Kidney (tissue), 14 donors: ENCODE data around the gene CASTOR1. TPM values are rescaled to one million over a fixed set of nuclear protein-coding genes. Genes with fewer than 3 reads are reported as not detected.

Experiments
- DNase-seq, 5 donors: peaks; one replicate each; pipeline ENCODE4 v3.0.0-alpha.2; 2013 to 2020
- FAIRE-seq: peaks from 2 replicates; lab custom pipeline; 2012; peaks lifted over from hg19 to GRCh38; lab: Jason Lieb, UNC
- H3K27ac ChIP-seq, 2 donors: one replicate each; pipeline ENCODE4 v1.7.0; 2013; ENCODE audit warnings: low read depth in 2 of 2, low read length in 2 of 2, inconsistent platforms in 1 of 2
- H3K27me3 ChIP-seq: one replicate; pipeline ENCODE4 v1.7.1; 2013; ENCODE audit warnings: low read length, inconsistent platforms; ENCODE audit not compliant: control insufficient read depth, insufficient read depth
- H3K36me3 ChIP-seq, 3 donors: one replicate each; pipeline versions ENCODE4 v1.7.0 to v1.7.1; 2013; ENCODE audit warnings: low read length in 3 of 3, control low read depth in 1 of 3, inconsistent platforms in 1 of 3; ENCODE audit not compliant: insufficient read depth in 3 of 3, control insufficient read depth in 2 of 3
- H3K4me1 ChIP-seq, 3 donors: one replicate each; pipeline versions ENCODE4 v1.7.0 to v1.7.1; 2013; ENCODE audit warnings: low read length in 3 of 3, inconsistent platforms in 1 of 3, low read depth in 1 of 3; ENCODE audit not compliant: control insufficient read depth in 2 of 3, insufficient read depth in 2 of 3
- H3K4me3 ChIP-seq, 3 donors: one replicate each; pipeline versions ENCODE4 v1.7.0 to v1.8.1; 2013; ENCODE audit warnings: low read length in 3 of 3, control low read depth in 1 of 3, inconsistent platforms in 1 of 3
- H3K9ac ChIP-seq, 3 donors: one replicate each; pipeline versions ENCODE4 v1.7.0 to v1.7.1; 2013; ENCODE audit warnings: low read length in 3 of 3, control low read depth in 1 of 3, inconsistent platforms in 1 of 3
- H3K9me3 ChIP-seq, 3 donors: one replicate each; pipeline versions ENCODE4 v1.7.0 to v1.7.1; 2013; ENCODE audit warnings: low read length in 3 of 3, control low read depth in 1 of 3, inconsistent platforms in 1 of 3; ENCODE audit not compliant: control insufficient read depth in 2 of 3, insufficient read depth in 1 of 3
- intact Hi-C: fragments of 100-400 bp; cut with DNase I; formaldehyde crosslinking; loops from one replicate; pipeline ENCODE4 v1.11.1; 2022
- polyA plus RNA-seq: library from polyadenylated mRNA; stranded (reverse); fragments of 350-450 nt; fragmentation: Illumina TruSeq; extraction: RNeasy Lipid Tissue Mini Kit (QIAGEN cat#74804); gene quantifications from one replicate; pipeline ENCODE4 v1.2.3, GENCODE V29; 2014; ENCODE audit warnings: low read depth, low replicate concordance; ENCODE audit not compliant: insufficient read depth
- total RNA-seq: library from RNA; stranded (reverse); fragmentation: NEBNext Ultra II Directional; extraction: Animal tissue kit (Norgen Biotek cat#: 25700); gene quantifications from one replicate; pipeline ENCODE4 v1.2.1, GENCODE V29; 2021
- TF ChIP-seq, protein P1 (sequence below): IDR thresholded peaks from 3 replicates; pipeline ENCODE4 v1.5.1; 2012; ENCODE audit warnings: mild to moderate bottlenecking, moderate library complexity, borderline replicate concordance; ENCODE audit not compliant: insufficient read depth; ENCODE audit errors: extremely low read depth
- donor health status: control.
- donor health status: control.
- donor health status: control.
- donor health status: control.
- donor health status: control.
- donor health status: DM: yes; HTN: yes; CAD: no.
- donor health status: Normal renal cell carcinoma (clear cell type).

Gene CASTOR1
- total and polyA plus RNA-seq, 2 donors from 2014 or later, result 16.5 to 71.7 TPM

DNA sequence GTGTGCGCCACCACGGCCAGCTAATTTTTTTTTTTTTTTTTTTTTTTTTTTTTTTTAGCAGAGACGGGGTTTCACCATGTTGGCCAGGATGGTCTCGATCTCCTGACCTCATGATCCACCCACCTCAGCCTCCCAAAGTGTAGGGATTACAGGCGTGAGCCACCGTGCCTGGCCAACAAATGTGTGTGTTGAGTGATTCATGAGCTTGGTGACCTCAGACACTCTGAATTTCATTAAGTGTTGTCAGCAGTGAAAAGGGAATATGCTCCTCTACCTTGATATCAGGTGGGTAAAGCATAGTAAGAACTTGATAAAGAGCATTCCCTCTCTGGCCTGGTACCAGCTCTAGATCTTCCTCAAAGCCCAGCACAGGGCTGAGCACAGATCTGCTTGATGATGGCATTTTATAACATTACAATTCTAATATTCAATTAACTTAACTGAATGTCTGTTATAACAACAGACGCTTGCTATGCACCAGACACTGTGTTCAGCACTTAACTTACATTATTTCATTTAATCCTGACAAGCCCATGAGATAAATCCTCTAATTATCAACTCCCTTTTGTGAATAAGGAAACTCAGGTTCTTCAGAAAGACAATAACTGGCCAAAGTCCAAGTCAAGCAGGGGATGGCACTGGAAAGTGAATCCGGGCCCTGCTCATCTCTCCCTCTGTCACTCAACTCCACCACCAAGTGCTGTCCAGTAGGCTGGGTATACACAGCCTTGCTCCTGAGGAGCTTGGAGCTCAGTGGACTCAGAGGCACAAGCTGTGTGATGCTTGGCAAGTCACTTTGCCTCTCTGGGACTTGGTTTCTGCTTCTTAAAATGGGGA lies 24.4 kb upstream of the CASTOR1 start:
- FAIRE-seq, result no peak
- no peaks in the 10 kb centered on the region for H3K9me3 ChIP-seq
- peaks cover 8 to 69% (median 67%) of the 10 kb centered on the region in 3 donors for H3K4me1 ChIP-seq
- intact Hi-C loops, result no loop called here
- peak overlapping the region in 1 of 2 donors; percentile 8 for H3K27ac ChIP-seq
- no peak overlapping the region for H3K4me3 ChIP-seq
- no peaks in the 10 kb centered on the region for H3K36me3 ChIP-seq
- TF ChIP-seq, protein P1, sequence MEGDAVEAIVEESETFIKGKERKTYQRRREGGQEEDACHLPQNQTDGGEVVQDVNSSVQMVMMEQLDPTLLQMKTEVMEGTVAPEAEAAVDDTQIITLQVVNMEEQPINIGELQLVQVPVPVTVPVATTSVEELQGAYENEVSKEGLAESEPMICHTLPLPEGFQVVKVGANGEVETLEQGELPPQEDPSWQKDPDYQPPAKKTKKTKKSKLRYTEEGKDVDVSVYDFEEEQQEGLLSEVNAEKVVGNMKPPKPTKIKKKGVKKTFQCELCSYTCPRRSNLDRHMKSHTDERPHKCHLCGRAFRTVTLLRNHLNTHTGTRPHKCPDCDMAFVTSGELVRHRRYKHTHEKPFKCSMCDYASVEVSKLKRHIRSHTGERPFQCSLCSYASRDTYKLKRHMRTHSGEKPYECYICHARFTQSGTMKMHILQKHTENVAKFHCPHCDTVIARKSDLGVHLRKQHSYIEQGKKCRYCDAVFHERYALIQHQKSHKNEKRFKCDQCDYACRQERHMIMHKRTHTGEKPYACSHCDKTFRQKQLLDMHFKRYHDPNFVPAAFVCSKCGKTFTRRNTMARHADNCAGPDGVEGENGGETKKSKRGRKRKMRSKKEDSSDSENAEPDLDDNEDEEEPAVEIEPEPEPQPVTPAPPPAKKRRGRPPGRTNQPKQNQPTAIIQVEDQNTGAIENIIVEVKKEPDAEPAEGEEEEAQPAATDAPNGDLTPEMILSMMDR, result no peak
- H3K27me3 ChIP-seq, result no peaks in the 10 kb centered on the region
- DNase-seq, result no peak
- H3K9ac ChIP-seq, result no peak overlapping the region

DNA sequence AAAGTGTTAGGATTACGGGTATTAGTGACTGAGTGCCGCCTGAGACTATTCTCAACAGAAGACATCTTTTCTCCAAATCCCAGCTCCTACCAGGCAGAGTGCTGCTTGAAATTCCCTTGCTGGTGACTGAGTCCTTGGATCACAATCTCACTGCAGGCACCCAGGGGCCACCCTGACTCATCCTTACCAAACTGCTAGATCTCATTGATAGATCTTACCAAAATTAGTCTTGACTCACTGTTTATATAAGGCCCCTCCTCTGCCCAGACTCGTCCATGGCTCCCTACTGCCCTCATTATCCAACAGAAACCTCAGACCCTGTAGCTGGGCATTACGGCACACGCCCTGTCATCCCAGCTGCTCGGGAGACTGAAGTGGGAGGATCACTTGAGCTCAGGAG lies 22.7 kb upstream of the CASTOR1 start:
- H3K4me3 ChIP-seq, result no peak overlapping the region
- no peak for FAIRE-seq

DNA sequence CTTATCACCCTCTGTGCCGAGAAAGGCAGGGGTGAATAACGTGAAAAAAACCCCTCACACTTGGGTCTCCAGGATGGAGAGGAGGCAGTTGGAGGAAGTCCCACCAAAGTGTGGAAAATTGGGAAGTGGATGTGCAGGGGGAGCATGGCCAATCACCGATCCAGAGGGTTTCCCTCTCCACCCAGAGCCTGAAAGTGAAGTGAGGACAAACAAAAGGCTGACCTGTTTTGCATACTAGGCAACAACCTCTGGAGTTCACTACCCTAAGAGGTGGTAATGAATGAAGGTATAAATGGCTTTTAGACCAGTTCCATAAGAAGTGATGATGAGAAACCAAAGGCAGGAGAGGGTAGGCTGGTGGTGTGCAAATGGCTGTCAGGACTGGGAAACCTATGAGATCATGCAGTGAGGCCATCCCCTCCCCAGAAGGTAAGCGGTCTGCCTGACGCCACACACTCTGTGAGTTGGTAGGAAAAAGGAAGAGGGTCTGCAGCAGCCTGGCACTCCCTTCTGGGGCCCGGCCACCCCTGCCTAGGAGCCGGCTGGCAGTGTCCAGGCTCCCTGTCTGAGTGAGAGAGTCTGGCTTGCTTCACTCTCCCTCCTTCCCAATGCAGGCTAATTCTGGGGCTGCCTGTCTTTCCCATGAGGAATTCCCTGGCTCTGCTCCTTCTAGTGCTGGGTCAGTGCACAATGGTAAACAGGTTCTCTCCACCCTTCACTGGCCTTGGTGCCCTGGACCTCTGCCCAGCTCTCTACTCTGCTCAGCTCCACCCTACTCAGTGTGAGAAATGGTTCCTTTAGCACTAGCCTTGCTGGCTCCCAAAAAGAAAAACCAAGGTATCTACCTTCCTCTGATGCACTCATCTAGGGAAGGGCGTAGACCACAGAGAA lies 21.8 kb upstream of the CASTOR1 start:
- Histone ChIP-seq H3K4me3 (peak overlapping the region in 2 of 3 donors; percentile 26 to 47), H3K9ac (peak overlapping the region in 1 of 3 donors; percentile 69)
- intact Hi-C loops, result no loop called here

More for the DNA sequence above, 22.7 kb upstream of the CASTOR1 start:
- intact Hi-C loops, result no loop called here
- Histone ChIP-seq H3K36me3 (no peaks in the 10 kb centered on the region), H3K9ac (no peak overlapping the region), H3K27ac (peak overlapping the region; percentile 81 to 85), H3K27me3 (no peaks in the 10 kb centered on the region), H3K4me1 (peaks cover 8 to 73% (median 58%) of the 10 kb centered on the region in 3 donors), H3K9me3 (no peaks in the 10 kb centered on the region)
- TF ChIP-seq, protein P1, result no peak
- no peak for DNase-seq

More for the DNA sequence above, 21.8 kb upstream of the CASTOR1 start:
- peak; percentile 61 to 90 (median 80) for DNase-seq
- H3K27me3 ChIP-seq, result no peaks in the 10 kb centered on the region
- H3K36me3 ChIP-seq, result no peaks in the 10 kb centered on the region
- TF ChIP-seq, protein P1, result no peak
- no peak for FAIRE-seq
- peak overlapping the region; percentile 84 to 85 for H3K27ac ChIP-seq
- no peaks in the 10 kb centered on the region for H3K9me3 ChIP-seq
- H3K4me1 ChIP-seq, result peaks cover 8 to 81% (median 61%) of the 10 kb centered on the region in 3 donors
